KMS-11 (cell line): ENCODE results near the gene NEB.
"Not testable (repeated sequence)": the region's sequence is repeated elsewhere in the genome, so short reads cannot be mapped to it uniquely, and the experiment has no call there.

ENCODE experiments used
- H2AFZ ChIP-seq: fragments of 200-600 bp; sonication (generic); 2 replicates; pipeline ENCODE4 v1.6.1; 2016; ENCODE audit warnings: antibody characterized with exemption, mixed run types, low read depth
- H3K27ac ChIP-seq: fragments of 200-600 bp; sonication (generic); 2 replicates; pipeline ENCODE4 v1.6.1; 2016; ENCODE audit warnings: mild to moderate bottlenecking, mixed run types
- H3K27me3 ChIP-seq: fragments of 200-600 bp; sonication (generic); 2 replicates; pipeline ENCODE4 v1.6.1; 2017; ENCODE audit warnings: mild to moderate bottlenecking, low read depth, mixed run types, moderate library complexity; ENCODE audit not compliant: insufficient read depth
- H3K36me3 ChIP-seq: fragments of 200-600 bp; sonication (generic); 2 replicates; pipeline ENCODE4 v1.6.1; 2017; ENCODE audit warnings: mild to moderate bottlenecking, mixed run types; ENCODE audit not compliant: insufficient read depth
- H3K4me1 ChIP-seq: fragments of 200-600 bp; sonication (generic); 2 replicates; pipeline ENCODE4 v1.6.1; 2016; ENCODE audit warnings: mild to moderate bottlenecking, low read depth, mixed run types; ENCODE audit not compliant: poor library complexity, severe bottlenecking
- H3K4me2 ChIP-seq: fragments of 200-600 bp; sonication (generic); 2 replicates; pipeline ENCODE4 v1.7.0; 2016; ENCODE audit warnings: mild to moderate bottlenecking, mixed run types
- H3K4me3 ChIP-seq: fragments of 200-600 bp; sonication (generic); IDR thresholded peaks from 2 replicates; pipeline ENCODE4 v1.6.1; 2017; ENCODE audit warnings: low read depth, low read length, mixed read lengths; ENCODE audit not compliant: insufficient read depth
- H3K79me2 ChIP-seq: fragments of 200-600 bp; sonication (generic); 2 replicates; pipeline ENCODE4 v1.6.1; 2016; ENCODE audit warnings: low read depth, mixed run types; ENCODE audit not compliant: insufficient read depth
- H3K9ac ChIP-seq: fragments of 200-600 bp; sonication (generic); 2 replicates; pipeline ENCODE4 v1.6.1; 2016; ENCODE audit warnings: mild to moderate bottlenecking, mixed run types
- H4K20me1 ChIP-seq: fragments of 200-600 bp; sonication (generic); 2 replicates; pipeline ENCODE4 v1.6.1; 2016; ENCODE audit warnings: mild to moderate bottlenecking, mixed run types; ENCODE audit not compliant: insufficient read depth
- CTCF ChIP-seq: fragments of 200-600 bp; sonication (generic); conservative IDR thresholded peaks from 2 replicates; pipeline ENCODE4 v1.6.1; 2017; ENCODE audit warnings: low read depth, mild to moderate bottlenecking, antibody characterized with exemption, low read length, moderate library complexity, mixed read lengths

The NEB gene

GRCh38 chr2:151713291-151713903 lies 20.9 kb downstream of the NEB start:
- Histone ChIP-seq H4K20me1 (no peaks in the 10 kb centered on the region), H3K4me2 (0 out of 2 replicates have a peak overlapping the region, but pooled peaks have one; percentile 15), H3K27me3 (no peaks in the 10 kb centered on the region), H3K36me3 (no peaks in the 10 kb centered on the region), H3K4me1 (peaks cover 14% of the 10 kb centered on the region), H3K4me3 (no peak overlapping the region), H3K79me2 (no peaks in the 10 kb centered on the region), H3K9ac (no peak overlapping the region), H3K27ac (no peak overlapping the region), H2AFZ (no peak overlapping the region)
- TF ChIP-seq CTCF = no peak

- Histone ChIP-seq H3K36me3 (no peaks in the 10 kb centered on the region), H3K27ac (no peak overlapping the region), H2AFZ (no peak overlapping the region), H3K4me3 (no peak overlapping the region), H3K27me3 (no peaks in the 10 kb centered on the region), H3K4me1 (peaks cover 14% of the 10 kb centered on the region), H4K20me1 (no peaks in the 10 kb centered on the region), H3K9ac (no peak overlapping the region), H3K79me2 (no peaks in the 10 kb centered on the region), H3K4me2 (no peak overlapping the region)
- no peak for TF ChIP-seq CTCF
Measured at GRCh38 chr2:151711025-151711424, 23.3 kb downstream of the NEB start.

- TF ChIP-seq CTCF = no peak
Measured at GRCh38 chr2:151708788-151709187, 25.5 kb downstream of the NEB start.

GRCh38 chr2:151707857-151708256 lies 26.4 kb downstream of the NEB start:
- Histone ChIP-seq H3K4me2 (no peak overlapping the region), H3K27ac (no peak overlapping the region), H4K20me1 (no peaks in the 10 kb centered on the region), H2AFZ (no peak overlapping the region), H3K4me1 (no peaks in the 10 kb centered on the region), H3K4me3 (no peak overlapping the region), H3K36me3 (no peaks in the 10 kb centered on the region), H3K79me2 (no peaks in the 10 kb centered on the region), H3K27me3 (no peaks in the 10 kb centered on the region), H3K9ac (no peak overlapping the region)
- no peak for TF ChIP-seq CTCF

More at GRCh38 chr2:151708788-151709187, 25.5 kb downstream of the NEB start:
- H4K20me1 ChIP-seq = no peaks in the 10 kb centered on the region
- H3K4me2 ChIP-seq = no peak overlapping the region
- H3K36me3 ChIP-seq = no peaks in the 10 kb centered on the region
- H3K4me1 ChIP-seq = peaks cover 8% of the 10 kb centered on the region
- H3K79me2 ChIP-seq = no peaks in the 10 kb centered on the region
- no peak overlapping the region for H2AFZ ChIP-seq
- no peak overlapping the region for H3K9ac ChIP-seq
- H3K27me3 ChIP-seq = no peaks in the 10 kb centered on the region
- H3K27ac ChIP-seq = no peak overlapping the region
- H3K4me3 ChIP-seq = no peak overlapping the region

- not testable (repeated sequence) for H3K27me3 ChIP-seq, H3K4me3 ChIP-seq, H3K36me3 ChIP-seq, H3K9ac ChIP-seq, H3K4me2 ChIP-seq, H4K20me1 ChIP-seq, H3K79me2 ChIP-seq, H3K27ac ChIP-seq, H2AFZ ChIP-seq, H3K4me1 ChIP-seq
Measured at GRCh38 chr2:151704480-151704961, 29.8 kb downstream of the NEB start.

- not testable (repeated sequence) for H2AFZ ChIP-seq, H3K9ac ChIP-seq, H3K4me1 ChIP-seq, H4K20me1 ChIP-seq, H3K79me2 ChIP-seq, H3K4me3 ChIP-seq, H3K27me3 ChIP-seq, H3K36me3 ChIP-seq, H3K27ac ChIP-seq, H3K4me2 ChIP-seq
Measured at GRCh38 chr2:151698134-151698533, 36.1 kb downstream of the NEB start.
